GM23338 (cell line): ENCODE results near the gene SYPL2.

Experiments
- CREB1 ChIP-seq: fragments of 250-450 bp; sonication (Bioruptor Pico); IDR thresholded peaks from 2 replicates; pipeline ENCODE4 v1.5.0; 2020; ENCODE audit warnings: low read depth, mild to moderate bottlenecking, moderate library complexity
- EZH2phosphoT487 ChIP-seq: fragments of 200-600 bp; sonication (generic); IDR thresholded peaks from one replicate; pipeline ENCODE4 v1.8.1; 2018; ENCODE audit warnings: antibody characterized with exemption; ENCODE audit not compliant: unreplicated experiment
- JUNB ChIP-seq: IDR thresholded peaks from one replicate; pipeline ENCODE4 v1.6.1; 2016; ENCODE audit warnings: antibody characterized with exemption; ENCODE audit not compliant: unreplicated experiment
- TF ChIP-seq, protein P1 (sequence below), 2 experiments: fragments of 200-600 bp in 1 of 2; sonication (generic) in 1 of 2; conservative IDR thresholded peaks; 2 replicates each; pipeline versions ENCODE4 v1.5.1 to v1.6.1; 2016 to 2017; ENCODE audit warnings: antibody characterized with exemption in 2 of 2, low read depth in 2 of 2, mild to moderate bottlenecking in 2 of 2, moderate library complexity in 1 of 2

DNA sequence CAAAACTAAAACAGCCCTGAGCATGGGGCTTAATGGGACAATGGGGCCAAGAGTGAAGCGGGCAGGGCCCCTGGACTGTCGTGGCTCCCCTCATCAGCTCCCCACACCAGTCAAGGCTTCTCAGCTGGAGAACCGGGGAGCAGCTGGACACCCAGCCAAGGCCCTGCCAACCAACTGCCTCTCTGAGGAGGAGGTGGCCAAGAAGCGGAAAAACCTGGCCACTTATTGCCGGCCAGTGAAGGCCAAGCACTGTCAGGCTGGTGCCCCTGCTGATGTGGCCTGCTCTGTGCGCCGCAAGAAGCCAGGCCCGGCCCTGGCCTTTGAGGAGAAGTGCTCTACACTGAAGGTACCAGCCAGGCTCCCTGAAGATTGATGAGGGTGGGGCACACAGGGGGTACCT lies 25.0 kb downstream of the SYPL2 start:
- TF ChIP-seq, protein P1, sequence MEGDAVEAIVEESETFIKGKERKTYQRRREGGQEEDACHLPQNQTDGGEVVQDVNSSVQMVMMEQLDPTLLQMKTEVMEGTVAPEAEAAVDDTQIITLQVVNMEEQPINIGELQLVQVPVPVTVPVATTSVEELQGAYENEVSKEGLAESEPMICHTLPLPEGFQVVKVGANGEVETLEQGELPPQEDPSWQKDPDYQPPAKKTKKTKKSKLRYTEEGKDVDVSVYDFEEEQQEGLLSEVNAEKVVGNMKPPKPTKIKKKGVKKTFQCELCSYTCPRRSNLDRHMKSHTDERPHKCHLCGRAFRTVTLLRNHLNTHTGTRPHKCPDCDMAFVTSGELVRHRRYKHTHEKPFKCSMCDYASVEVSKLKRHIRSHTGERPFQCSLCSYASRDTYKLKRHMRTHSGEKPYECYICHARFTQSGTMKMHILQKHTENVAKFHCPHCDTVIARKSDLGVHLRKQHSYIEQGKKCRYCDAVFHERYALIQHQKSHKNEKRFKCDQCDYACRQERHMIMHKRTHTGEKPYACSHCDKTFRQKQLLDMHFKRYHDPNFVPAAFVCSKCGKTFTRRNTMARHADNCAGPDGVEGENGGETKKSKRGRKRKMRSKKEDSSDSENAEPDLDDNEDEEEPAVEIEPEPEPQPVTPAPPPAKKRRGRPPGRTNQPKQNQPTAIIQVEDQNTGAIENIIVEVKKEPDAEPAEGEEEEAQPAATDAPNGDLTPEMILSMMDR (conservative IDR thresholded peaks at IDR 0.05; ENCODE audit: low read depth in 2 of 2): no peak
- no peak for TF ChIP-seq EZH2phosphoT487
- no peak for TF ChIP-seq JUNB
- no peak for TF ChIP-seq CREB1 (CRISPR knock-in tag)
